BJ (cell line): ENCODE data around the gene LHPP. TPM values are rescaled to one million over a fixed set of nuclear protein-coding genes. Genes with fewer than 3 reads are reported as not detected.

Experiments
- CTCF ChIA-PET: fragments of 350-600 bp; formaldehyde crosslinking; extraction: SDS; loops from one replicate; lab custom pipeline; 2021; ENCODE audit warnings: antibody characterized with exemption, inconsistent platforms; lab: Yijun Ruan, JAX
- POLR2A ChIA-PET: fragments of 300-600 bp; sonication (Branson Sonifier 250); formaldehyde crosslinking; extraction: SDS; loops from one replicate; lab custom pipeline; 2021; ENCODE audit warnings: antibody characterized with exemption; lab: Charles Lee
- DNase-seq: peaks from one replicate; pipeline ENCODE4 v3.0.0-alpha.2; 2011; ENCODE audit warnings: low read depth
- H3K27me3 ChIP-seq: 2 replicates; pipeline ENCODE4 v1.6.0; 2011; ENCODE audit warnings: low read length; ENCODE audit not compliant: control insufficient read depth, insufficient read depth
- H3K36me3 ChIP-seq: 2 replicates; pipeline ENCODE4 v1.5.1; 2011; ENCODE audit warnings: low read length; ENCODE audit not compliant: control insufficient read depth, insufficient read depth
- H3K4me3 ChIP-seq: 2 replicates; pipeline ENCODE4 v1.5.1; 2011; ENCODE audit warnings: low read depth, mild to moderate bottlenecking, control low read depth, low read length
- polyA plus RNA-seq: library from polyadenylated mRNA; depleted of rRNA; stranded (reverse); fragments of >200 nt; gene quantifications from 2 replicates; pipeline ENCODE4 v1.2.3, GENCODE V29; 2011
- TF ChIP-seq, protein P1 (sequence below): IDR thresholded peaks from 2 replicates; pipeline ENCODE4 v1.5.1; 2011; ENCODE audit warnings: low read depth, mild to moderate bottlenecking, control low read depth, inconsistent platforms, low read length, moderate library complexity; ENCODE audit not compliant: insufficient read depth

LHPP gene
- polyA plus RNA-seq, 1 experiment = 23.8 TPM

DNA sequence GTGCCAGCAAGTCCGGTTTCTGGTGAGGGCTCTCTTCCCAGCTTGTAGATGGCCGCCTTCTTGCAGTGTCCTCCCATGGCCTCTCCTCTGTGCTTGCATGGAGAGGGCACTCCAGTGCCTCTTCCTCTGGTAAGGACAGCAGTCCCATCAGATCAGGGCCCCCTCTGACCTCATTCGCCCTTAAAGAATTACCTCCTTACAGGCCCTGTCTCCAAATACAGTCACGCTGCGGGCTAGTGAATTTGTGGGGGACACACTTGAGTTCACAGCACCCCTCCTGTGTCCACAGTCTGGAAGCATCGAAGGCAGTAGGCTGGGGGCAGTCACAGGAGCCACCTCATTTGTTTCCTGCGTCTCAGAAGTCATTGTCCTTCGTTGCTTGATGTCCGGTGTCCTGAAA is 54.6 kb downstream of the LHPP start:
- no peak for DNase-seq
- Histone ChIP-seq H3K36me3 (no peaks in the 10 kb centered on the region), H3K4me3 (no peak overlapping the region), H3K27me3 (no peaks in the 10 kb centered on the region)
- TF ChIP-seq, protein P1, sequence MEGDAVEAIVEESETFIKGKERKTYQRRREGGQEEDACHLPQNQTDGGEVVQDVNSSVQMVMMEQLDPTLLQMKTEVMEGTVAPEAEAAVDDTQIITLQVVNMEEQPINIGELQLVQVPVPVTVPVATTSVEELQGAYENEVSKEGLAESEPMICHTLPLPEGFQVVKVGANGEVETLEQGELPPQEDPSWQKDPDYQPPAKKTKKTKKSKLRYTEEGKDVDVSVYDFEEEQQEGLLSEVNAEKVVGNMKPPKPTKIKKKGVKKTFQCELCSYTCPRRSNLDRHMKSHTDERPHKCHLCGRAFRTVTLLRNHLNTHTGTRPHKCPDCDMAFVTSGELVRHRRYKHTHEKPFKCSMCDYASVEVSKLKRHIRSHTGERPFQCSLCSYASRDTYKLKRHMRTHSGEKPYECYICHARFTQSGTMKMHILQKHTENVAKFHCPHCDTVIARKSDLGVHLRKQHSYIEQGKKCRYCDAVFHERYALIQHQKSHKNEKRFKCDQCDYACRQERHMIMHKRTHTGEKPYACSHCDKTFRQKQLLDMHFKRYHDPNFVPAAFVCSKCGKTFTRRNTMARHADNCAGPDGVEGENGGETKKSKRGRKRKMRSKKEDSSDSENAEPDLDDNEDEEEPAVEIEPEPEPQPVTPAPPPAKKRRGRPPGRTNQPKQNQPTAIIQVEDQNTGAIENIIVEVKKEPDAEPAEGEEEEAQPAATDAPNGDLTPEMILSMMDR = no peak
- ChIA-PET POLR2A (no interaction called here), CTCF (interaction anchor here (1.7 kb wide), 1 partner anchor 11 kb away, joined by 4 read pairs; no protein-coding TSS in a partner anchor)

DNA sequence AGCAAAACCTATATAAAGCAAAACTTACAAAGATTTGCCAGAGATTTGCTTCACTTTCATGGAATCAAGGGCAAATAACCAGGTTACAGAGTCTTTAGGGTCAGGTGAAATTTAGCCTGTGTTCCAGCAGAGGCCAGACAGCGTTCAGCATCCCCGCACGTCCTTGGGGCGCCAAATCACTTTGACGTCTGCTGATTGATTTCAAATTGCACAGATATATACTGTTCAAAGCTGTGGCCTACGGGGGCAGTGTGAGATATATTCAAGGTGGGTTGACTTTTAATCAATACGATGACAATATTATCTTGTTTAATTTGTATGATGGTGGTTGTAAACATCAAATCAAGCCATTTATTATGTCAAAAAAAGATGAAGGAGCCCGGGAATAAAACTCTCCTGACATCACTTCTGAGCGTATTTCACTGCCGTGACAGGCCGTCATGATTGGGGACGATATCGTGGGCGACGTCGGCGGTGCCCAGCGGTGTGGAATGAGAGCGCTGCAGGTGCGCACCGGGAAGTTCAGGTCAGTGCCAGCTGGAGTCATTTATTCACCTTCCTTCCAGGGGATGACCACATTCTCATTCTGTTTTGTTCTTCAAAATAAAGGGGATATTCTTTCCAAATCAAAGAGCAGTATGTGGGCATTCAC is 55.2 kb downstream of the LHPP start:
- CTCF ChIA-PET = no interaction called here
- DNase-seq = no peak

DNA sequence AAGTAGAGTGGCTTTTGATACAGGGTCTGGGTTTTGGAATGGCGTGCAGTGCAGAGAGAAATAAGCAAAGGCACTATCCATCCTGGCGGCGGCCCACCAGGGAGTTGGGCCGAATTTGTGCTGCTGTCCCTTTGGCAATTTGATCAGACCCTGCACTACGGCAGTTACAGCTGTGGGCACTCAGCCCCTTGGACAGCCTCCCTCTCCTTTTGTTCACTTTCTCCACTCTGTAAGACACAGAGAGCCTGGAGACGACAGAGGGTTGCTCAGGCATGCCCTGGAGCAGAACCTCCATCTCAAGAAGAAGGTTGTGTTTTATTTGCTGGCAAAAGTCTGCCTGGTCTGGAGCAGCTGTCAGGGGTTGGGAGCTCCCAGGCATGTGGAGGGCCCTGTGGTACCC is 55.8 kb downstream of the LHPP start:
- H3K4me3 ChIP-seq = no peak overlapping the region
- CTCF ChIA-PET = no interaction called here
- H3K27me3 ChIP-seq = no peaks in the 10 kb centered on the region
- TF ChIP-seq, protein P1 = no peak
- POLR2A ChIA-PET = no interaction called here
- DNase-seq = no peak
- H3K36me3 ChIP-seq = no peaks in the 10 kb centered on the region

More for the DNA sequence above, 55.2 kb downstream of the LHPP start:
- Histone ChIP-seq H3K27me3 (no peaks in the 10 kb centered on the region), H3K36me3 (no peaks in the 10 kb centered on the region), H3K4me3 (no peak overlapping the region)
- POLR2A ChIA-PET = no interaction called here
- TF ChIP-seq, protein P1 = no peak

DNA sequence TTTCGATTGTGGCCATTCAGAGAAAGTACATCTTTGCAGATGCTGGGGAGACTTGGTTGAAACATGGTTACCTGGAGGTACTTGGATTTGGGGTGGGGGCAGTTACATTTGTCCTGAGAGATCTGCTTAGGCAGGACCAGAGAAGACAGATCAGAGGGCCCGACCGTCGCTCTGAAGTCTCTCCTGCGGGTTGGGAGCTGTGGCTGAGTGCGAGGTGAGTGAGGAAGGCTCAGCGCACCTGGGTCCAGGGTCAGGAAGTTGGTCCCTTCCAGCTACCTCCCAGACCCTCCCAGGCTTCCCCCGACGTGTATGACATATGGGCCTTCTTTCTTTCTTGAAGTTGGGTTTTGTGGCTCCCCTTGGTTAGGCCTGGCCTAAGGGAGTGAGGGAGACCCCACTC is 56.3 kb downstream of the LHPP start:
- TF ChIP-seq, protein P1 = no peak
- no peaks in the 10 kb centered on the region for H3K27me3 ChIP-seq
- no peaks in the 10 kb centered on the region for H3K36me3 ChIP-seq
- no peak for DNase-seq
- POLR2A ChIA-PET = no interaction called here
- CTCF ChIA-PET = no interaction called here
- H3K4me3 ChIP-seq = no peak overlapping the region

DNA sequence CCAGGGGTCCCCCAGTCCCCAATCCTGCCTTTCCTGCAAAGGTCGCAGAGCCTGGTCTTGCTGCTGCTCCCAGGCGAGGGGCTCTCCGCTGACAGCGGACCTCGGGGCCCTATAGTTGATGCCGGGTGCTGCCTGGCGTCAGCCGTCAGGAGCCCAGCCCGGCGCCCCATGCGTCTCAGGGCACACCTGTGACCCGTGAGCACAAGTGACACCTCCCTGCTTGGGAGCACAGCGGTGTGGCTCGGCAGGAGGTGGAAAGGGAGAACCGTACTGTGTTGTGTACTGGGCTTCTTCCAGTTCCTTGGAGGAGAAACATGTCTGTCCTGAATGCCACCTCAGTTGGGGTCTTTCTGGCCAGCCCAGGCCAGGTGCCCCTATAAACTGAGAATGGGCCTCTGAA is 56.7 kb downstream of the LHPP start:
- ChIA-PET CTCF (no interaction called here), POLR2A (no interaction called here)
- TF ChIP-seq, protein P1 = no peak
- Histone ChIP-seq H3K36me3 (no peaks in the 10 kb centered on the region), H3K27me3 (no peaks in the 10 kb centered on the region), H3K4me3 (no peak overlapping the region)
- DNase-seq = no peak
